IMR-90 (cell line): ENCODE results near the gene ADM2. TPM values are rescaled to one million over a fixed set of nuclear protein-coding genes. Genes with fewer than 3 reads are reported as not detected.

ENCODE experiments used
- ATAC-seq: fragments of 200-7000 bp; cut with Tn5 transposase; 2 replicates; pipeline ENCODE4 v1.9.1; 2020; ENCODE audit warnings: low read depth, mild to moderate bottlenecking, moderate library complexity
- BruUV-seq: library from RNA; stranded (reverse); fragments of 400-500 nt; replicated peaks from 2 replicates; lab custom pipeline; 2021; lab: Mats Ljungman, UMichigan
- CTCF ChIA-PET: fragments of 300-600 bp; formaldehyde crosslinking; extraction: SDS; loops from one replicate; lab custom pipeline; 2021; ENCODE audit warnings: antibody characterized with exemption; lab: Yijun Ruan, JAX
- POLR2A ChIA-PET: fragments of 300-600 bp; sonication (Branson Sonifier 250); formaldehyde crosslinking; loops from one replicate; lab custom pipeline; 2022; ENCODE audit warnings: antibody characterized with exemption; ENCODE audit not compliant: unreplicated experiment; lab: Charles Lee
- DNase-seq: peaks from one replicate; pipeline ENCODE4 v3.0.0; 2013
- H2AFZ ChIP-seq: replicated peaks from 2 replicates; pipeline ENCODE3; 2013; ENCODE audit warnings: low read length, mild to moderate bottlenecking; ENCODE audit not compliant: poor library complexity
- H2AK5ac ChIP-seq: 2 replicates; pipeline ENCODE4 v1.6.1; 2013; ENCODE audit warnings: low read depth, low read length, inconsistent platforms
- H2AK9ac ChIP-seq: replicated peaks from 2 replicates; pipeline ENCODE3; 2013; ENCODE audit warnings: mild to moderate bottlenecking, low read depth, low read length, moderate library complexity; ENCODE audit not compliant: poor library complexity
- H2BK120ac ChIP-seq: 2 replicates; pipeline ENCODE4 v1.6.1; 2013; ENCODE audit warnings: low read depth, low read length, inconsistent platforms
- H2BK15ac ChIP-seq: 3 replicates; pipeline ENCODE4 v1.6.1; 2013; ENCODE audit warnings: low read depth, low read length, inconsistent platforms
- H2BK20ac ChIP-seq: 2 replicates; pipeline ENCODE4 v1.6.1; 2013; ENCODE audit warnings: low read depth, mild to moderate bottlenecking, inconsistent platforms, low read length, moderate library complexity
- H2BK5ac ChIP-seq: 2 replicates; pipeline ENCODE4 v1.6.1; 2013; ENCODE audit warnings: mild to moderate bottlenecking, low read depth, low read length, inconsistent platforms; ENCODE audit not compliant: poor library complexity, severe bottlenecking
- H3K14ac ChIP-seq: replicated peaks from 2 replicates; pipeline ENCODE4 v1.6.1; 2013; ENCODE audit warnings: low read depth, low read length, inconsistent platforms
- H3K18ac ChIP-seq: 2 replicates; pipeline ENCODE4 v1.6.1; 2013; ENCODE audit warnings: low read depth, low read length, control low read depth
- H3K23ac ChIP-seq: 2 replicates; pipeline ENCODE4 v1.6.1; 2013; ENCODE audit warnings: low read depth, low read length, inconsistent platforms
- H3K27ac ChIP-seq: 2 replicates; pipeline ENCODE4 v1.5.1; 2013; ENCODE audit warnings: mild to moderate bottlenecking, control low read depth, low read length; ENCODE audit not compliant: insufficient read depth
- H3K27me3 ChIP-seq: 2 replicates; pipeline ENCODE4 v1.6.1; 2013; ENCODE audit warnings: low read length; ENCODE audit not compliant: control insufficient read depth, insufficient read depth
- H3K36me3 ChIP-seq: 2 replicates; pipeline ENCODE4 v1.6.1; 2013; ENCODE audit warnings: low read length, mixed read lengths; ENCODE audit not compliant: control insufficient read depth, insufficient read depth
- H3K4ac ChIP-seq: 2 replicates; pipeline ENCODE4 v1.6.1; 2013; ENCODE audit warnings: low read depth, low read length, inconsistent platforms
- H3K4me1 ChIP-seq: 2 replicates; pipeline ENCODE4 v1.6.1; 2013; ENCODE audit warnings: low read length, mixed read lengths; ENCODE audit not compliant: control insufficient read depth, insufficient read depth
- H3K4me2 ChIP-seq: 2 replicates; pipeline ENCODE4 v1.6.1; 2013; ENCODE audit warnings: low read depth, mild to moderate bottlenecking, control low read depth, low read length, moderate library complexity
- H3K4me3 ChIP-seq: 2 replicates; pipeline ENCODE4 v1.5.1; 2013; ENCODE audit warnings: low read depth, mild to moderate bottlenecking, control low read depth, low read length, moderate library complexity; ENCODE audit not compliant: insufficient read depth
- H3K56ac ChIP-seq: 2 replicates; pipeline ENCODE4 v1.6.1; 2013; ENCODE audit warnings: low read length, inconsistent platforms; ENCODE audit not compliant: insufficient read depth; ENCODE audit errors: extremely low read depth
- H3K79me1 ChIP-seq, 2 experiments: 2 replicates each; pipeline ENCODE4 v1.6.1; 2013; ENCODE audit warnings: low read length in 2 of 2, inconsistent platforms in 1 of 2, low read depth in 1 of 2
- H3K9ac ChIP-seq: 2 replicates; pipeline ENCODE4 v1.6.1; 2013; ENCODE audit warnings: low read depth, low read length, control low read depth
- H3K9me1 ChIP-seq: 2 replicates; pipeline ENCODE4 v1.6.1; 2013; ENCODE audit warnings: low read length, inconsistent platforms; ENCODE audit not compliant: insufficient read depth
- H3K9me3 ChIP-seq: 2 replicates; pipeline ENCODE4 v1.6.1; 2013; ENCODE audit warnings: low read length; ENCODE audit not compliant: control insufficient read depth, insufficient read depth
- H4K20me1 ChIP-seq: 2 replicates; pipeline ENCODE4 v1.6.1; 2013; ENCODE audit warnings: low read length, inconsistent platforms; ENCODE audit not compliant: insufficient read depth
- H4K5ac ChIP-seq: 2 replicates; pipeline ENCODE4 v1.6.1; 2013; ENCODE audit warnings: mild to moderate bottlenecking, low read depth, low read length, control low read depth
- H4K8ac ChIP-seq, 2 experiments: 2 replicates each; pipeline ENCODE4 v1.6.1; 2013; ENCODE audit warnings: low read depth in 2 of 2, low read length in 2 of 2, control low read depth in 1 of 2, inconsistent platforms in 1 of 2
- H4K91ac ChIP-seq: 2 replicates; pipeline ENCODE4 v1.6.1; 2013; ENCODE audit warnings: low read depth, low read length, inconsistent platforms; ENCODE audit not compliant: insufficient read depth
- BHLHE40 ChIP-seq: fragments of 150-350 bp; IDR thresholded peaks from 2 replicates; pipeline ENCODE4 v1.6.1; 2016; ENCODE audit warnings: mild to moderate bottlenecking, low read depth, low read length
- CEBPB ChIP-seq: IDR thresholded peaks from 2 replicates; pipeline ENCODE4 v1.6.1; 2012; ENCODE audit warnings: low read depth, low read length, improper control_type of control experiment
- CHD1 ChIP-seq: IDR thresholded peaks from 2 replicates; pipeline ENCODE4 v1.6.1; 2012; ENCODE audit warnings: low read depth, low read length, improper control_type of control experiment
- ELK1 ChIP-seq: fragments of 150-350 bp; IDR thresholded peaks from 2 replicates; pipeline ENCODE4 v1.6.1; 2016; ENCODE audit warnings: low read depth, mild to moderate bottlenecking, low read length, moderate library complexity, borderline replicate concordance
- FOS ChIP-seq: fragments of 150-350 bp; IDR thresholded peaks from 2 replicates; pipeline ENCODE4 v1.6.1; 2016; ENCODE audit warnings: low read depth, low read length
- MAFK ChIP-seq: IDR thresholded peaks from 2 replicates; pipeline ENCODE4 v1.6.1; 2012; ENCODE audit warnings: low read depth, low read length, improper control_type of control experiment
- MAZ ChIP-seq: IDR thresholded peaks from 2 replicates; pipeline ENCODE4 v1.6.1; 2012; ENCODE audit warnings: low read depth, mild to moderate bottlenecking, low read length, improper control_type of control experiment, moderate library complexity, borderline replicate concordance
- MXI1 ChIP-seq: IDR thresholded peaks from 2 replicates; pipeline ENCODE4 v1.6.1; 2012; ENCODE audit warnings: low read depth, mild to moderate bottlenecking, low read length, moderate library complexity, borderline replicate concordance
- NFE2L2 ChIP-seq: fragments of 150-350 bp; IDR thresholded peaks from 2 replicates; pipeline ENCODE4 v1.6.1; 2016; ENCODE audit warnings: low read depth, mild to moderate bottlenecking, low read length
- POLR2A ChIP-seq: IDR thresholded peaks from 2 replicates; pipeline ENCODE4 v1.6.1; 2012; ENCODE audit warnings: mild to moderate bottlenecking, low read depth, low read length
- RAD21 ChIP-seq: IDR thresholded peaks from 2 replicates; pipeline ENCODE4 v1.6.1; 2012; ENCODE audit warnings: low read length, improper control_type of control experiment
- RCOR1 ChIP-seq: IDR thresholded peaks from 2 replicates; pipeline ENCODE4 v1.6.1; 2012; ENCODE audit warnings: mild to moderate bottlenecking, low read length, improper control_type of control experiment; ENCODE audit not compliant: insufficient replicate concordance
- RFX5 ChIP-seq: IDR thresholded peaks from 2 replicates; pipeline ENCODE4 v1.8.0; 2012; ENCODE audit warnings: low read depth, mild to moderate bottlenecking, low read length, moderate library complexity
- SMC3 ChIP-seq: fragments of 150-350 bp; IDR thresholded peaks from 2 replicates; pipeline ENCODE4 v1.6.1; 2016; ENCODE audit warnings: low read depth, mild to moderate bottlenecking, antibody characterized with exemption, low read length, moderate library complexity
- USF2 ChIP-seq: fragments of 150-350 bp; IDR thresholded peaks from 2 replicates; pipeline ENCODE4 v1.6.1; 2017; ENCODE audit warnings: mild to moderate bottlenecking, antibody characterized with exemption, low read length, low read depth
- WGBS, 2 experiments: methylation state at CpG; one replicate each; pipeline versions ENCODE4 v1.1.5 to v1.1.7; 2013; ENCODE audit warnings: missing lambda C conversion rate in 2 of 2; ENCODE audit not compliant: insufficient read length in 1 of 2; ENCODE audit errors: extremely low coverage in 2 of 2; 5-methylcytosine and 5-hydroxymethylcytosine counted together
- dilution Hi-C: fragments of 300-500 bp; cut with HindIII; formaldehyde crosslinking; loops from one replicate; pipeline ENCODE4 v1.14.3; 2018; ENCODE audit warnings: low sequenced_read_pairs; ENCODE audit not compliant: unreplicated experiment
- in situ Hi-C: fragments of 300-500 bp; cut with MboI; formaldehyde crosslinking; loops from 3 replicates; pipeline ENCODE4 v1.14.3; 2019; ENCODE audit warnings: low sequenced_read_pairs, inconsistent platforms, mixed read lengths
- intact Hi-C: fragments of 100-400 bp; cut with micrococcal nuclease; formaldehyde crosslinking; loops from 2 replicates; pipeline ENCODE4 v1.10.0; 2022
- polyA plus RNA-seq, 3 experiments: library from polyadenylated mRNA; depleted of rRNA; stranded (reverse); fragments of >200 nt; gene quantifications; 2 replicates each; pipeline ENCODE4 v1.2.3, GENCODE V29; 2012; ENCODE audit warnings: low replicate concordance in 1 of 3
- total RNA-seq: library from RNA; depleted of rRNA; stranded (reverse); fragments of >200 nt; gene quantifications from 2 replicates; pipeline ENCODE4 v1.2.3, GENCODE V29; 2012
- TF ChIP-seq, protein P1 (sequence below): conservative IDR thresholded peaks from 2 replicates; pipeline ENCODE4 v1.5.1; 2012; ENCODE audit warnings: mild to moderate bottlenecking, low read depth, low read length, improper control_type of control experiment

ADM2 gene
- total and polyA plus RNA-seq, 2 of the 4 experiments (the other 2 are of a cell fraction), result 0.18 to 2.3 TPM

DNA sequence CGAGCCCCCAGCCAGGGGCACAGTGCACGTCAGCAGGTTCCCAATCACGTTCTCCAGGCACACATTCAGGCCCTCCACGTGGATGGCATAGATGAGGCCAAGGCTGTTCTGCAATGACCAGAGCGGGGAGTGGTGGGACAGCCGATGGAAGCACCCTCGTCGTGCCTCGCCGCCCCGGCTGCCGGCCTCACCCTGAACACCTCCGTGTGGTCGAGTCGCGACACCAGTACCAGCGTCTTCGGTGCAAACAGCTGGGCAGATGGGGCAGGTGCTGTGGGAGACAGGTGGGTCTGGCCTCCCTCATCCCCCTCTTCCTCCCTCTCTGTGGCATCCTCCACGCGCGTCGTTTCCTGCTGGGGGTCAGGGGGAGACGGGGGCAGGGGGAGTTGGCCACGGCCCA is 14.0 kb upstream of the ADM2 start:
- Histone ChIP-seq H3K4ac (no peak overlapping the region), H3K27ac (no peak overlapping the region), H2BK15ac (no peak overlapping the region), H3K23ac (no peak overlapping the region), H4K20me1 (peaks cover 48% of the 10 kb centered on the region), H2AK9ac (no peak overlapping the region), H3K4me2 (no peak overlapping the region), H2BK120ac (no peak overlapping the region), H2AK5ac (no peak overlapping the region), H3K36me3 (peaks cover 54% of the 10 kb centered on the region), H2BK5ac (no peak overlapping the region), H3K79me1 (peaks cover 15 to 57% of the 10 kb centered on the region in 2 experiments; a peak in 3 of 4 replicates), H3K9ac (no peak overlapping the region), H3K9me1 (peaks cover 10% of the 10 kb centered on the region; the same call in 1 of the 2 replicates), H3K56ac (no peak overlapping the region), H4K91ac (no peak overlapping the region), H3K4me3 (no peak overlapping the region), H3K27me3 (no peaks in the 10 kb centered on the region), H3K9me3 (no peaks in the 10 kb centered on the region), H4K8ac (no peak overlapping the region), H3K4me1 (peaks cover 12% of the 10 kb centered on the region; the same call in 1 of the 2 replicates), H3K14ac (no peak overlapping the region), H4K5ac (no peak overlapping the region), H2AFZ (no peak overlapping the region), H3K18ac (no peak overlapping the region), H2BK20ac (no peak overlapping the region)
- no peak for DNase-seq
- dilution Hi-C loops, result no loop called here
- TF ChIP-seq RAD21 (no peak), ELK1 (no peak), USF2 (no peak), RFX5 (no peak), FOS (no peak), CEBPB (no peak), MAFK (no peak), NFE2L2 (no peak), CHD1 (no peak), POLR2A (no peak), MAZ (no peak), BHLHE40 (no peak), MXI1 (no peak), RCOR1 (no peak), SMC3 (no peak)
- TF ChIP-seq, protein P1, sequence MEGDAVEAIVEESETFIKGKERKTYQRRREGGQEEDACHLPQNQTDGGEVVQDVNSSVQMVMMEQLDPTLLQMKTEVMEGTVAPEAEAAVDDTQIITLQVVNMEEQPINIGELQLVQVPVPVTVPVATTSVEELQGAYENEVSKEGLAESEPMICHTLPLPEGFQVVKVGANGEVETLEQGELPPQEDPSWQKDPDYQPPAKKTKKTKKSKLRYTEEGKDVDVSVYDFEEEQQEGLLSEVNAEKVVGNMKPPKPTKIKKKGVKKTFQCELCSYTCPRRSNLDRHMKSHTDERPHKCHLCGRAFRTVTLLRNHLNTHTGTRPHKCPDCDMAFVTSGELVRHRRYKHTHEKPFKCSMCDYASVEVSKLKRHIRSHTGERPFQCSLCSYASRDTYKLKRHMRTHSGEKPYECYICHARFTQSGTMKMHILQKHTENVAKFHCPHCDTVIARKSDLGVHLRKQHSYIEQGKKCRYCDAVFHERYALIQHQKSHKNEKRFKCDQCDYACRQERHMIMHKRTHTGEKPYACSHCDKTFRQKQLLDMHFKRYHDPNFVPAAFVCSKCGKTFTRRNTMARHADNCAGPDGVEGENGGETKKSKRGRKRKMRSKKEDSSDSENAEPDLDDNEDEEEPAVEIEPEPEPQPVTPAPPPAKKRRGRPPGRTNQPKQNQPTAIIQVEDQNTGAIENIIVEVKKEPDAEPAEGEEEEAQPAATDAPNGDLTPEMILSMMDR, result no peak
- intact Hi-C loops, result no loop called here
- ChIA-PET POLR2A (no interaction called here), CTCF (no interaction called here)
- ATAC-seq, result no peak
- BruUV-seq, result no TSS peak
- in situ Hi-C loops, result no loop called here
- WGBS, 2 experiments, result 87% methylated on average over 6 of the region's 24 CpGs; no CpG with 5 or more reads in 1 of the 2 experiments
